ENCODE measurements around the gene IRS2. TPM values are rescaled to one million over a fixed set of nuclear protein-coding genes. Genes with fewer than 3 reads are reported as not detected.

The IRS2 gene
- total RNA-seq, 1 donor from 2014 or later = 9.7 TPM

DNA sequence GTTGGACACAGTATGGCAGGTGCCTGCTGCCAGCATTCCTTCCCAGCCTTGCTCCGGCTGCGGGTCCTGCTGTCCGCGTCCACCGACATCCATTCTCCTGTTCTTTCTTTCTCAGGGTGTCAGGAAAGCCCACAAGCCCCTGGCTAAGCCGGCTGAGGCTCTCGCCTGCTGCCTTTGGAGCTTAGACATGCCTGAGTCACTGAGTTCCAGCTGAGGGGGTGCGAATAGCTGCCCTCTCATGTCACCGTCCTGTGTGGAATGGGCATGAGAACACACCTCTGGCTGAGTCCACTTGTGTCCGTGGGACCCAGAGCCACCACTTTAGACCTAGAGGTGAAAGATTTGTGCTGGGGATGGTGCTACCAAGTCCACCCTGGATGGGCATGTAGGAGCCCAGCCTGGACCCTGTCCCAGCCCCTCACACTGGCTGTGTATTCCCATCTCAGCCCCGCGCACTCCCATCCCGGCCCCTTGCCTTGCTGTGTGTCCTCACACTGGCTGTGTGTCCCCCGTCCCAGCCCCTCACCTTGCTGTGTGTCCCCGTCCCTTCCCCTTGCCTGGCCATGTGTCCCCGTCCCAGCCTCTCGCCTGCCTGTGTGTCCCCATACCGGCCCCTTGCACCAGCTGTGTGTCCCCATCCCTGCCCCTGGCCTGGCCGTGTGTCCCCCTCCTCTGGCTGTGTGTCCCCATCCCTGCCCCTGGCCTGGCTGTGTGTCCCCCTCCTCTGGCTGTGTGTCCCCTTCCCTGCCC is 24.6 kb upstream of the IRS2 start:
- DNase-seq (ENCODE audit: missing footprints) = no peak
- peak; percentile 22 for ATAC-seq

GRCh38 chr13:109809216-109809932 is 23.0 kb upstream of the IRS2 start:
- DNase-seq (ENCODE audit: missing footprints) (no peak), ATAC-seq (no peak)
- intact Hi-C loops (cut with DNase I) = no loop called here

More for the DNA sequence above, 24.6 kb upstream of the IRS2 start:
- intact Hi-C loops (cut with DNase I) = no loop called here

GRCh38 chr13:109807345-109807744 is 21.0 kb upstream of the IRS2 start:
- no peak for ATAC-seq
- DNase-seq (ENCODE audit: missing footprints) = no peak
- intact Hi-C loops (cut with DNase I) = no loop called here

- intact Hi-C loops (cut with DNase I) = no loop called here
- no peak for ATAC-seq
Observed at GRCh38 chr13:109804654-109805053, 18.3 kb upstream of the IRS2 start.

GRCh38 chr13:109803825-109804224 is 17.4 kb upstream of the IRS2 start:
- ATAC-seq (no peak), DNase-seq (ENCODE audit: missing footprints) (no peak)
- intact Hi-C loops (cut with DNase I) = no loop called here

More at GRCh38 chr13:109804654-109805053, 18.3 kb upstream of the IRS2 start:
- DNase-seq (ENCODE audit: missing footprints) = no peak

DNA sequence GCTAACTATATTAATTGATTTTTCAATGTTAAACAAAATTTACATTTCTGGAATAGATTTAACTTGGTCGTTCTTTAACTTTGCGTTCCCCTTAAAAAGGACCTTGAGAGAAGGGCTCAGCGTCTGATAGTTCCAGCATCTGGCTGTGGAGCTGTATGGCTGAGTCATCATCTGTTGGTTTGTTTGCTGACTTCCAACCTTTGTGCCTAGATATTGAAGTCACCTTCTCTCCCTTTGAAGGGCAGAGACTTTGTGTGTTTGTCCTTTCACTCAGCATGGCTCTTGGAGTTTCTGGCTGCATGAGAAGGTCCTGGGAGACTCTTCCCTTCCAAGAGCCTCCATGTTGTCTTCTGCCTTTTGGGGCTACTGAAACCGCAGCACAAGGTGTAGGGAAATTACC is 16.6 kb upstream of the IRS2 start:
- no peak for DNase-seq (ENCODE audit: missing footprints)
- intact Hi-C loops (cut with DNase I) = no loop called here
- no peak for ATAC-seq

DNA sequence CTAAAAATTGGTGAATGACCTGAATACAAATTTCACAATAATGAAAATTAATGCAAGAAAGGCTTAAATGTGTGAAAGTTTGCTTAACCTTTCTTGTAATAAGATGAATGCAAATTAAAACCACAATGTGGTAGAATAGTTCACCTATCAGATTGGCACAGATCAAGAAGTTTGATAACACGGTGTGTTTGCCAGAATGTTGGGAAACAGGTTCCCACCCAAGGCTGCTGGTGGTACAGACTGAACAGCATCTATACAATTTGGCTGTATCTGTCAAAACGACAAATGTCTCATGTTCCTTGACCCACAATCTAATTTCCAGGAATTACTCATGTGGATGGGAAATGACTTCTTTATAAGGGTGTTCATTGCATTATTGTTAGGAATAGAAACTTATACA is 8.6 kb upstream of the IRS2 start:
- ATAC-seq = no peak
- intact Hi-C loops (cut with DNase I) = no loop called here
- DNase-seq (ENCODE audit: missing footprints) = no peak

- intact Hi-C loops (cut with DNase I) = no loop called here
- no peak for DNase-seq (ENCODE audit: missing footprints)
- ATAC-seq = no peak
Observed at GRCh38 chr13:109794095-109794494, 7.7 kb upstream of the IRS2 start.

DNA sequence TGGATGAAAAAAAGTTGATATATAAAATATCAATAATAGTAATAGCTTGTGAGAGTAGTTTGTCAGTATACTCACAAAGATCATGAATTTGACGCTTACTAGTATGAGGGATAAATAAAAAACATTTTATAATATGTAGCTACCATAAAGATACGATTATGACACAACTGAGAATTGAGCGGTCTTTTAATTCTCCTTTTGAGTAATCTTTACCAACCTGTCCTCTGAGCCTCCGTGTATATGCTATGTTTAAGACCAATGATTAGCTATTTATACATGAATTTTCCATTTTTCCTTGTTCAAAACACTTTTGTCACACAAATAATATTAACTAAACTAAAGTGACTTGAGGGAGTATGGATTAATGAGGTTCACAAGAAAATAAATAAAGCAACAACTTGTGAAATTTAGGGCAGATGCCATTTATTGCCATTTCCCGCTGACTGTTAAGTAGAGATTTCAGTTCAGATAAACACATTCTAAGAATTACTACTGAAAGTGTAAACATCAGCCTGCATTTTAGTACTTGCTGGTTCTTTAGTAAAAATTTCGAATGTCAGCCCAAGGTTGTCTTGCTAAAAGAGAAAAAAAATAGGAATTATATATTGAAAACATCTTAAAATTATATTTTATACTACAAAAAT is 6.2 kb upstream of the IRS2 start:
- no peak for DNase-seq (ENCODE audit: missing footprints)
- ATAC-seq = no peak
- intact Hi-C loops (cut with DNase I) = no loop called here

DNA sequence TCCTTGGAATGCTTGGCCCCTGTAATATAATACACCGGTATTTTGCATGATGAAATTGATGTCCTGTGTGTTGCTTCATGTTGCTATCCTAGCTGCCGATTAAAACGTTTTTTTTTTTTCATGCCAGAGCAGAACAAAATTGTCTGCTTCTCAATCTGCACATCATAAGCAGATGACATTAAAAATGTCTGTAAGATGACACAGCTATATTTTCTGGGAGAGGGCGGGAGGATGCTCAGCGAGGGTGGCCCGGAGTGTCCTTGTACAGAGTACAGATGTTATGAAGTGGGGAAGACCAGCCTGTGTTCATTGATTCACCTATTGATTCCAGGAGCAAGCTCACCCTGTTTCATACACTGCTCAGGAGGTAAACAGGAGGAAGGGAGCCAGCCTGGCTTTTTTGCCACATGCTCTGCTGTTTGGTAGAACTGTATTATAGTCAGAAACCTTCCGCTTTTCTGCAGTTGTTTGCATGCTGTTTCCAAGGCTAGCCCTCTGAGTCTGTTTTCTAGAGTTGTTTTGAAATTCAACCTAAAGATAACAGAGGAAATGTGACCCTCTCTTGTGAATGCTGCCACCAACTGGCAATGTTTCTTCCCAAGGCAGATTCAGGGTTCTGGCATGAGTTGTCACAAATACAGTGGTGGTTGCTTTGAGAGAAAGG is 4.7 kb upstream of the IRS2 start:
- no peak for DNase-seq (ENCODE audit: missing footprints)
- no peak for ATAC-seq
- intact Hi-C loops (cut with DNase I) = no loop called here

DNA sequence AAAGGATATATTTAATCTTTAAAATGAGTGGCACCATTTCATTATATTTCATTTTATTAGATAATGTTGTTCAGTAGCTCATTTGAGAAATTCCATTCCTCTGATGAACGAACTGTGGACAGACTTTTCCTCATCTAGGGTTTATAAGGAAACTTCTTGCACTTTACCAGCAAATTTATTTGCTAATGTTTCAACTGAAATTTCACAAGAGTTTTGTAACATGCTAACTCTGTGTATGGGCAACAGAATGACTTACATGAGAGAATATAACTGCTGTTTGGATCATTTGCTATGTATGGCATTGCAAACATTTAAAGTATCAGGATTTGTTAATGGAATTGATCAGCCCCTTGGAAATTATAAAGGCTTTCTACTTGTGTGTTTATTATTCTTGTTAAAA is 3.7 kb upstream of the IRS2 start:
- intact Hi-C loops (cut with DNase I) = no loop called here
- ATAC-seq (no peak), DNase-seq (ENCODE audit: missing footprints) (no peak)

DNA sequence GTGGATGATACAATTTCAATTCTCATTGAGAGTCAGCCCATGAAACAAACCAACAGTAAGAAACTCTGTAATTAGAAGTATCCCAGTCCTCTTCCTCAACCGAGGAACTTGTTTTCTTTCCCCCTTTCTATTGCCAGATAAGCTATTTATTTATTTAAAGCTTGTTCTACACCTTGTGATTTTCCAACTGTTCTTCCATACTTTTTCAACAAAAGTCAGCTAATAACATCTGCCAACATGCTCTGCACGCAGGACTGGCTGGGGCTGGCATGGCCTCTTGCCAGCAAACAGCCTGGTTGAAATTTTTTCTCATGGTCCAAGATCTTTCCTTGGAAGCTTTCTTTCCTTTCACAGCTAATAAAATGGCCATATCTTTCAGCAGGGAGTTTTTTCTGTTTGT is 2.9 kb upstream of the IRS2 start:
- ATAC-seq (no peak), DNase-seq (ENCODE audit: missing footprints) (no peak)
- intact Hi-C loops (cut with DNase I) = loop anchor here (5.0 kb wide), 2 partner anchors 78 to 318 kb away; no protein-coding TSS in a partner anchor

GRCh38 chr13:109788372-109789111 is 2.2 kb upstream of the IRS2 start:
- intact Hi-C loops (cut with DNase I) = loop anchor here (5.0 kb wide), 2 partner anchors 79 to 319 kb away; no protein-coding TSS in a partner anchor
- DNase-seq (ENCODE audit: missing footprints) (no peak), ATAC-seq (no peak)

DNA sequence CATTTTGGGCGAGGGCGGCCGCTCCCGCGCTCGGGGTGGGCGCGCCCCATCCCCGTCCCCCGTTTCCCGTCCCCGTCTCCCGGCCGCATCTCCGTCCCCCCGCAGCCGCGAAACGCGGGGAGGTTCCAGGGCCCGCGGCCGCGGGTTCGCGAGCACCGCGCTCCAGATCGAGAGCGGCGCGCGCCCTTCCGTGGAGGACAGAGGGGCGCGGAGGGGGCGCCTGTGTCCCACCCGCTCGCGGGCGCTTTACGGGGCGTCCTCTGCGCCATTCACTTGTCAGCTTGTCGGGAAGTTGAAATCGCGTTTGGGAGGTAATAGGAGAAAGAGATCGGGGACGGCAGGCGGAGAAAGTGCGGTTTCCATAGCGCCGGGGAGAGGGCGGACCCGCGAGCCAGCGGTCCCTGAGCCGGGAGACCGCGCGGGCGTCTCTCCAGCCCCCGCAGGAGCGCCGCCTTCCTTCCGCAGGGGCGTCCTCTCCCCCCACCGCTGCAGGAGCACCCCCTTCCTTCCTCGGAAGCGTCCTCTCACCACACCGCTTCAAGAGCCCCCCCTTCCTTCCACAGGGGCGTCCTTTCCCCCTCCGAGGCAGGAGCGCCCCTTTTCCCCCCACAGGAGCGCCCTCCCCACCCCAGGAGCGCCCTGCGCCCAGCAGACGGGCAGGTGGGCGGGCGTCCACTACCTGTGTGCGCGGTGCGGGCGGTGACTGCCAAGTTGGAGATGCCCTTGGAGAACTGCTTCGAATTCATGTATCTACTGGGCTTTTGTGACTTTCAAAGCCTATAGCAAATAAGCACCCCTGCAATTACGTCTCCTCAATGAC is 962 bp upstream of the IRS2 start:
- intact Hi-C loops (cut with DNase I) = loop anchor here (5.0 kb wide), 2 partner anchors 80 to 320 kb away; no protein-coding TSS in a partner anchor
- DNase-seq (ENCODE audit: missing footprints) (no peak), ATAC-seq (peak; percentile 9)

DNA sequence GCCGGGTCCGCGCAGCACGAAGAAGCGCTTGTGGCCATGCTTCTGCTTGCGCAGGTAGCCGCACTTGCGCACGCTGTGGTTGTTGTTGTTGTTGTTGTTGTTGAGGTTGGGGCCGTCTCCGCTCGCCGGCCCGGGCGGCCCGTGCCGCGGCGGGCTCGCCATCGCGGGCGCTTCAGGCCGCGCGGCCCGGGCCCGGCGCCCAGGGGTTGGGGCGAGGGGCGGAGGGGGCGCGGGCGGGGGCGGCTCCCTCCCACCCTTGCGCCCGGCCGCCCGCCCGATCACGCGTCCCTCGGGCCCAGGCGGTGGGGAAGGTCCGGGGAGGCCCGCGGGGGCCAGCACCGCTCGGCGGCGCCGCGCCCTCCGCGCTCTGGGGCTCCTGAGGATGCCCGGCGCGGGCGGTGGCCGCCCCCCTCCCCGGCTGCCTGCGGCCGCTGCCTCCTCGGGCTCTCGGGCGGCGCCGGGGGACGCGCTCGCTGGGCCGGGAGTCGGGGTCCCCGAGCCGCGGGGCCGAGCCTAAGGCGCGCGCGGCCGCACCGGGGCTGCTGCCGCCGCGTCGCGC is 412 bp downstream of the IRS2 start:
- ATAC-seq (no peak), DNase-seq (ENCODE audit: missing footprints) (peak; percentile 76)
- intact Hi-C loops (cut with DNase I) = loop anchor here (2.0 to 5.0 kb wide), 3 partner anchors 81 to 823 kb away; no protein-coding TSS in a partner anchor

DNA sequence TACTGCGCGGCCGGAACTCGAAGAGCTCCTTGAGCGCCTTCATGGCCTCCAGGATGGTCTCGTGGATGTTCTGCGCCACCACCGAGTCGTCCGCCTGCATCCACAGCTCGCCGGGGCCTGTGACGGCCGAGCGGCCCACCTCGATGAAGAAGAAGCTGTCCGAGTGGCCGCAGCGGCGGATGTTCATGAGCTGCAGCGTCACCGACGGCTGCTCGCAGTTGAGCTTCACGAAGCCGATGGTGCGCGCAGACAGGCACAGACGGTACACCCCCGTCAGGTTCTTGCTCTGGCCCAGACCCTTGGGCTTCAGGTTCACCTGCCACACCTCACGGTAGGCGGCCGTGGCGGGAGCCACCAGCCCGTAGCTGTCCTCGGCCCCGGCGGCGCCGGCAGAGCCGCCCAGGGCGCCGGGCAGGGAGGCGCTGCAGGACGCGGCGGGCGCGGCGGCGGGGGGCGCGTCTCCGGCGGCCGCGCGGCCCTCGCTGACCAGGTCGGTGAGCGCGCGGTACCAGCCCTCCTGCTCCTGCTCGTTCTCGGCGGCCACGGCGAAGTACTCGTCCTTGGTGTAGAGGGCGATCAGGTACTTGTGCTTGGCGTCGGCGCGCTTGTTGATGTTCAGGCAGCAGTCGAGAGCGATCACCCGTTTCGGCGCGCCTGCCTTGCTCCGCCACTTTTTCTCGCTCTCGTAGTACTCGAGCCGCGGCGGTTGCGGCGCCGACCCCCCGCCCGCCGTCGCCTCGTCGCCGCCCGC is 1.1 kb downstream of the IRS2 start:
- no peak for ATAC-seq
- intact Hi-C loops (cut with DNase I) = loop anchor here (2.0 to 5.0 kb wide), 3 partner anchors 82 to 823 kb away; no protein-coding TSS in a partner anchor
- DNase-seq (ENCODE audit: missing footprints) = peak; percentile 84

Measured in Right ventricle myocardium inferior (tissue), 1 donor.